K562 (cell line): ENCODE data around the gene ATRN. TPM values are rescaled to one million over a fixed set of nuclear protein-coding genes. Genes with fewer than 3 reads are reported as not detected.

ENCODE experiments used
- ATAC-seq: fragments of 200-7000 bp; cut with Tn5 transposase; 3 replicates; pipeline ENCODE4 v1.9.1; 2020; ENCODE audit warnings: moderate library complexity
- BruUV-seq: library from RNA; stranded (reverse); fragments of 400-500 nt; replicated peaks from 2 replicates; lab custom pipeline; 2021; lab: Mats Ljungman, UMichigan
- CTCF ChIA-PET: fragments of 300-600 bp; formaldehyde crosslinking; extraction: SDS; loops from one replicate; lab custom pipeline; 2021; ENCODE audit warnings: low intra/inter-chr PET ratio; lab: Yijun Ruan, JAX
- POLR2A ChIA-PET: fragments of 300-600, 350-650 bp; sonication (Branson Sonifier 250); formaldehyde crosslinking; extraction: SDS; loops from one replicate; lab custom pipeline; 2021; ENCODE audit warnings: antibody characterized with exemption, inconsistent platforms; lab: Yijun Ruan, JAX
- DNase-seq, 4 experiments: peaks; one replicate each; pipeline versions ENCODE4 v3.0.0 to v3.0.0-alpha.2; 2011 to 2018; ENCODE audit warnings: low spot score in 3 of 4, mixed read lengths in 3 of 4; ENCODE audit errors: extremely low read depth in 1 of 4
- FAIRE-seq: peaks from 2 replicates; lab custom pipeline; 2011; peaks lifted over from hg19 to GRCh38; lab: Jason Lieb, UNC
- H2AFZ ChIP-seq: 2 replicates; pipeline ENCODE4 v1.6.0; 2011; ENCODE audit warnings: low read depth, low read length, control low read depth, inconsistent platforms
- H3K27ac ChIP-seq: fragments of 200-600 bp; 3 replicates; pipeline ENCODE4 v1.8.0; 2011; ENCODE audit warnings: low read depth, mild to moderate bottlenecking, control low read depth, inconsistent platforms, low read length, moderate library complexity, mixed read lengths; ENCODE audit errors: extremely low read depth
- H3K27me3 ChIP-seq, 2 experiments: fragments of 300-600 bp in 1 of 2; 2 replicates in 1 of 2; 3 replicates in 1 of 2; pipeline versions ENCODE4 v1.6.0 to v1.8.0; 2011; ENCODE audit warnings: inconsistent platforms in 2 of 2, low read length in 2 of 2, mild to moderate bottlenecking in 1 of 2, mixed read lengths in 1 of 2, moderate library complexity in 1 of 2; ENCODE audit not compliant: control insufficient read depth in 2 of 2, insufficient read depth in 2 of 2
- H3K36me3 ChIP-seq: fragments of 300-600 bp; 3 replicates; pipeline ENCODE4 v1.8.0; 2011; ENCODE audit warnings: mild to moderate bottlenecking, low read length, inconsistent platforms; ENCODE audit not compliant: control insufficient read depth, insufficient read depth
- H3K4me1 ChIP-seq, 2 experiments: fragments of 200-600 bp in 1 of 2; replicated peaks in 1 of 2; 2 replicates in 1 of 2; 3 replicates in 1 of 2; pipeline versions ENCODE4 v1.5.1 to v1.8.0; 2011; ENCODE audit warnings: inconsistent platforms in 2 of 2, low read length in 2 of 2, mild to moderate bottlenecking in 1 of 2, mixed read lengths in 1 of 2, moderate library complexity in 1 of 2; ENCODE audit not compliant: control insufficient read depth in 2 of 2, insufficient read depth in 2 of 2
- H3K4me2 ChIP-seq: 2 replicates; pipeline ENCODE4 v1.6.1; 2011; ENCODE audit warnings: low read length, control low read depth, inconsistent platforms, mixed read lengths; ENCODE audit not compliant: insufficient read depth
- H3K4me3 ChIP-seq: fragments of 200-600 bp; sonication (generic), shearing (Covaris generic); 2 replicates; pipeline ENCODE4 v1.5.1; 2016; ENCODE audit warnings: control low read depth, inconsistent platforms
- H3K79me2 ChIP-seq: fragments of 200-600 bp; 3 replicates; pipeline ENCODE4 v1.8.0; 2011; ENCODE audit warnings: low read length, inconsistent platforms; ENCODE audit not compliant: control insufficient read depth, insufficient read depth
- H3K9ac ChIP-seq, 2 experiments: 2 replicates each; pipeline versions ENCODE4 v1.6.0 to v1.6.1; 2011; ENCODE audit warnings: low read depth in 2 of 2, low read length in 2 of 2, control low read depth in 1 of 2, inconsistent platforms in 1 of 2, mild to moderate bottlenecking in 1 of 2, mixed read lengths in 1 of 2; ENCODE audit not compliant: insufficient read depth in 1 of 2
- H3K9me1 ChIP-seq: one replicate; pipeline ENCODE4 v1.6.0; 2011; ENCODE audit warnings: inconsistent platforms, mild to moderate bottlenecking, low read length, moderate library complexity; ENCODE audit not compliant: control insufficient read depth, insufficient read depth
- H3K9me3 ChIP-seq: replicated peaks from 2 replicates; pipeline ENCODE4 v1.5.1; 2011; ENCODE audit warnings: low read depth, low read length, inconsistent platforms; ENCODE audit not compliant: control insufficient read depth, insufficient read depth
- H4K20me1 ChIP-seq: replicated peaks from 2 replicates; pipeline ENCODE4 v1.6.1; 2011; ENCODE audit warnings: low read length, inconsistent platforms, mixed read lengths; ENCODE audit not compliant: control insufficient read depth, insufficient read depth
- CHCHD3 ChIP-seq: fragments of 250-450 bp; sonication (Bioruptor Pico); IDR thresholded peaks from 2 replicates; pipeline ENCODE4 v2.1.2; 2022; ENCODE audit warnings: mild to moderate bottlenecking
- HNRNPUL1 ChIP-seq: fragments of 200-400 bp; formaldehyde crosslinking; IDR thresholded peaks from 2 replicates; pipeline ENCODE4 v1.6.1; 2017; ENCODE audit warnings: low read length
- MECOM ChIP-seq: fragments of 250-450 bp; sonication (Bioruptor Pico); IDR thresholded peaks from 2 replicates; pipeline ENCODE4 v1.8.0; 2022; ENCODE audit warnings: inconsistent platforms
- TAL1 ChIP-seq: fragments of 450-650 bp; IDR thresholded peaks from 2 replicates; pipeline ENCODE4 v1.6.1; 2016; ENCODE audit warnings: mild to moderate bottlenecking
- ZNF274 ChIP-seq: IDR thresholded peaks from 2 replicates; pipeline ENCODE4 v1.6.1; 2011; ENCODE audit warnings: low read depth, mild to moderate bottlenecking, low read length, moderate library complexity, borderline replicate concordance
- WGBS: fragments of 100-300 bp; shearing (Covaris generic); methylation state at CpG from one replicate; pipeline ENCODE4 v1.1.6; 2016; ENCODE audit warnings: low coverage, mixed read lengths; ENCODE audit not compliant: insufficient coverage; ENCODE audit errors: missing lambda C conversion rate; 5-methylcytosine and 5-hydroxymethylcytosine counted together
- in situ Hi-C: fragments of 300-500 bp; cut with MboI; formaldehyde crosslinking; loops from 4 replicates; pipeline ENCODE4 v1.15.0; 2018; ENCODE audit warnings: inconsistent platforms, mixed read lengths
- intact Hi-C: fragments of 100-400 bp; cut with micrococcal nuclease; formaldehyde crosslinking; loops from 2 replicates; pipeline ENCODE4 v1.14.2; 2022
- polyA plus RNA-seq, 8 experiments: library from polyadenylated mRNA; depleted of rRNA in 4 of 8; stranded (reverse) in 5 of 8; unstranded in 3 of 8; fragments of >200 nt; fragmentation: Nextera tagmentation in 2 of 8; fragmentation: Illumina TruSeq in 1 of 8; extraction: Ambion mirVana in 2 of 8; extraction: Trizol in 1 of 8; gene quantifications; 2 replicates each; pipeline versions ENCODE4 v1.2.1 to v1.2.3, GENCODE V29; 2011 to 2014; ENCODE audit warnings: inconsistent platforms in 1 of 8, missing spikeins in 1 of 8
- total RNA-seq, 7 experiments: library from RNA; depleted of rRNA in 6 of 7; stranded (reverse); fragments of >200 nt in 6 of 7; fragmentation: Illumina TruSeq in 2 of 7; extraction: Trizol in 2 of 7; gene quantifications; 2 replicates each; pipeline versions ENCODE4 v1.2.1 to v1.2.3, GENCODE V29; 2011 to 2021; ENCODE audit warnings: low replicate concordance in 1 of 7
- TF ChIP-seq, protein P1 (sequence below): IDR thresholded peaks from 3 replicates; pipeline ENCODE4 v1.6.1; 2011; ENCODE audit warnings: borderline replicate concordance, mild to moderate bottlenecking; ENCODE audit not compliant: insufficient read length, insufficient read depth

Gene ATRN
- total and polyA plus RNA-seq, 9 of the 15 experiments (the other 6 are each of a cell fraction or from before 2014, with no cell fraction given): 0.69 to 16.5 (median 7.6) TPM

DNA sequence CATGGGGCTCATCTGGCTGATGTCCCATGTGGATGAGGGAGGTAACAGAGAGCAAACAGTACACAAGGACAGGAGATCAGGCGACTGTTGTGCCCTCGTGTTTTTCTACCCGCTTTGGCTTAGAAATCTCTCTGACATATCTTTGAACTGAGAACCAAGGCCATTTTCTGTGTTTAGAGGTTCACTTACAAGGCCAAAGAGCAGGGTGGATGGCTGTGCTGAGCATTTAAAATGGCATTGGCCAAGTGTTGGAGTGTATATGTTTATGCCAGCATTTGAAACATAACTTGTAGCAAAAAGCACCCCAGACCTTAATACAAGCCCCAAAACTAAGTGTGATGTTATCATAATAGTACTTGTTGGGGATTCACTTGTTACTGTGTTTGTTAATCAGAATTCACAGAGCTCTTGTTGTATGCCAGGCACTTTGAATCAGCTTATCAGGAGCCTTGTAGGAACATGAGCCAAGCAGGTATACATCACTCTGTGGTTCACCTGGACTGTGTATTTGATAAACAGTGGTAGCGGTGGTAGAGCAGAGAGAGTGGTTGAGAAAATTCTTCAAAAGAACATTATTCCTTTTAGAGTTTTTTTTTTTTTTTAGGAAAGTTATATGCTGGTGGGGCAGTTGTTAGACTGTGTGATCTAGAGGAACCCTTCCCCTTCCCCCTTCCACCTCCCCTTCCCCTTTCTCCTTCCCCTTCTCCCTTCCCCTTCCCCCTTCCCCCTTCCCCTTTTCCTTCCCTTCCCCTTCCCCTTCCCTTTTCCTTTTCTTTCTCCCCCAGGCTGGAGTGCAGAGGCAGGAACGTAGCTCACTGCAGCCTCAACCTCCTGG is 71.3 kb downstream of the ATRN start:
- no peak for TF ChIP-seq ZNF274
- TF ChIP-seq, protein P1, sequence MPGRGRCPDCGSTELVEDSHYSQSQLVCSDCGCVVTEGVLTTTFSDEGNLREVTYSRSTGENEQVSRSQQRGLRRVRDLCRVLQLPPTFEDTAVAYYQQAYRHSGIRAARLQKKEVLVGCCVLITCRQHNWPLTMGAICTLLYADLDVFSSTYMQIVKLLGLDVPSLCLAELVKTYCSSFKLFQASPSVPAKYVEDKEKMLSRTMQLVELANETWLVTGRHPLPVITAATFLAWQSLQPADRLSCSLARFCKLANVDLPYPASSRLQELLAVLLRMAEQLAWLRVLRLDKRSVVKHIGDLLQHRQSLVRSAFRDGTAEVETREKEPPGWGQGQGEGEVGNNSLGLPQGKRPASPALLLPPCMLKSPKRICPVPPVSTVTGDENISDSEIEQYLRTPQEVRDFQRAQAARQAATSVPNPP: no peak
- TF ChIP-seq CHCHD3: no peak
- TF ChIP-seq MECOM (CRISPR knock-in tag): no peak
- no peak for TF ChIP-seq TAL1
- no peak for TF ChIP-seq HNRNPUL1
- 88% methylated on average over 4 of the region's 5 CpGs for WGBS
- ChIA-PET POLR2A (no interaction called here), CTCF (no interaction called here)
- Histone ChIP-seq H2AFZ (no peak overlapping the region), H3K27me3 (no peaks in the 10 kb centered on the region), H4K20me1 (no peaks in the 10 kb centered on the region), H3K36me3 (peaks cover 1% of the 10 kb centered on the region; the same call in 1 of the 3 replicates), H3K9ac (no peak overlapping the region), H3K9me3 (no peaks in the 10 kb centered on the region), H3K27ac (no peak overlapping the region), H3K9me1 (peaks cover 2% of the 10 kb centered on the region), H3K4me2 (no peak overlapping the region), H3K79me2 (no peaks in the 10 kb centered on the region), H3K4me3 (no peak overlapping the region), H3K4me1 (no peaks in the 10 kb centered on the region)
- ATAC-seq (no peak), FAIRE-seq (no peak), DNase-seq (no peak)
- intact Hi-C loops (no loop called here), in situ Hi-C loops (no loop called here)
- BruUV-seq: no TSS peak
